ENCODE results near the gene RETN.

DNA sequence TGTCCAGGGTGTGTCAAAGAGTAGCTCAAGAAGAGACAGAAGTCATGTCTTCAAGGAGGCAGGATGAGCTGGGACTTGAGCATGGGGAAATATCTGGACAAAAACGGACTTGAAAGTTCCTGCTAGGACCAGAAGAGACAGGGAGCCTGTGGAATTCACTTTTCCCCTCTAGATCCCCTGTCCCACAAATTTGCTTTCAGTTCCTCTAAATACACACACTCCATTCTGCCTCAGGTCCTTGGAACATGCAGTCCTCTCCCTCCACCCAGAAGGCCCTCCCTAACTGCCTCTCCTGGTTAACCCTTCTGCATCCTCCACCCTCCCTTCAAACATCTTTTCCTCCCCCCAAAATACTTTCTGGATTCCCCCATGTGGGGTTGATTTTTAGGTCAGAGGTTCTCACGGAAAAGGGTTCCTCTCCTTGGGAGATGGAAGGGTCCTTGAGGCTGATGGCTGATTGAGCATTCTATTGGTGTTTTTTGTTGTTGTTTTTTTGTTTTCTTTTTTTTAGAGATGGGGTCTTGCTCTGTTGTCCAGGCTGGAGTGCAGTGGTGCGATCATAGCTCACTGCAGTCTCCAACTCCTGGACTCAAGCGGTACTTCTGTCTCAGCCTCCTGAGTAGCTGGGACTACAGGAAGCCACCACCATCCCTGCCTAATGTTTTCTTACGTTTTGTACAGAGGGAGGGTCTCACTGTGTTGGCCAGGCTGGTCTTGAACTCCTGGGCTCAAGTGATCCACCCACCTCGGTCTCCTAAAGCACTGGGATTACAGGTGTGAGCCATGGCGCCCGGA, 6.9 kb upstream of the RETN start:
- TF ChIP-seq EZH2 (IDR thresholded peaks at IDR 0.05) (no peak), POLR2AphosphoS5 (IDR thresholded peaks at IDR 0.05; ENCODE audit: borderline replicate concordance, low read depth, low read length) (no peak)
